Endothelial cell of coronary artery (primary cell): ENCODE data around the gene ERGIC1. TPM values are rescaled to one million over a fixed set of nuclear protein-coding genes. Genes with fewer than 3 reads are reported as not detected.

Source experiments
- total RNA-seq: library from RNA; depleted of rRNA; stranded (reverse); fragments of >200 nt; gene quantifications from 2 replicates; pipeline ENCODE4 v1.2.3, GENCODE V29; 2014

Gene ERGIC1, protein sequence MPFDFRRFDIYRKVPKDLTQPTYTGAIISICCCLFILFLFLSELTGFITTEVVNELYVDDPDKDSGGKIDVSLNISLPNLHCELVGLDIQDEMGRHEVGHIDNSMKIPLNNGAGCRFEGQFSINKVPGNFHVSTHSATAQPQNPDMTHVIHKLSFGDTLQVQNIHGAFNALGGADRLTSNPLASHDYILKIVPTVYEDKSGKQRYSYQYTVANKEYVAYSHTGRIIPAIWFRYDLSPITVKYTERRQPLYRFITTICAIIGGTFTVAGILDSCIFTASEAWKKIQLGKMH
- 76.6 and 138 TPM in 2 replicates for total RNA-seq

DNA sequence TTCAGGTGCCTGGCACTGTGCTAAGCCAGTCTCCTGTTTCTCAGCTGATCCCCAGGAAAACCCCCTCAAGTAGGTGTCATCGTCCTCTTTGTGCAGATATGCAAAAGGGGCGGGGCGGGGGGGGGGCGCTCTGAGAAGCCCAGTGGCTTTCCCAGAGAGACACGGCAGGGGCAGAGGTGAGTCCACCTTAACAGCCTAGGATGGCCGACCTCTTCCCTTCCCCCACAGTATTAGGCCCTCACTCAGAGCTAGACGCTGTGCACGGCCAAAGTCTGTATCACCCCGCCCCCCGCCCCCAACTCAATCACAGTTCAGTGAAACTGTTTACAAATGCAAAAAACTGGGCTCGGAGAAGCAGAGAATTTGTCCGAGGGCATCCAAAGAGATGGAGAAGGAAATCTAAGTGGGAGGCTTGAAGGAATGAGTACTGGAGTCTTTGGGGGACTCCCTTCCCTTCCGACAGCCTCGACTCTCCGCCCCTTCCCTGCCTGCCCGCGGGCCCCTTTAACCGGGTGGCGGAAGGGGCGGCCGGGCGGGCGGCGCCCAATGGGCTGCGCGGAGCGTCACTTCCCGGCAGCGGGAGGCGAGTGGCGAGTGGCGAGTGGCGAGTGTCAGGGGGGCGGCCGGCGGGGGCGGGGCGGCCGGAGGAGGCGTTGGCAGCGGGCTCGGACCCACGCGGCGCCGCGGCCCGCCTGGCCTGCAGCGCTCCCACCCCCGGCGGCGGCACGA is at the start of gene ERGIC1:
Gene ERGIC1, plus strand, starts transcription at position 566 of the 729 bp plus-strand sequence. Its CDS starts 163 bp downstream, at position 729.

DNA sequence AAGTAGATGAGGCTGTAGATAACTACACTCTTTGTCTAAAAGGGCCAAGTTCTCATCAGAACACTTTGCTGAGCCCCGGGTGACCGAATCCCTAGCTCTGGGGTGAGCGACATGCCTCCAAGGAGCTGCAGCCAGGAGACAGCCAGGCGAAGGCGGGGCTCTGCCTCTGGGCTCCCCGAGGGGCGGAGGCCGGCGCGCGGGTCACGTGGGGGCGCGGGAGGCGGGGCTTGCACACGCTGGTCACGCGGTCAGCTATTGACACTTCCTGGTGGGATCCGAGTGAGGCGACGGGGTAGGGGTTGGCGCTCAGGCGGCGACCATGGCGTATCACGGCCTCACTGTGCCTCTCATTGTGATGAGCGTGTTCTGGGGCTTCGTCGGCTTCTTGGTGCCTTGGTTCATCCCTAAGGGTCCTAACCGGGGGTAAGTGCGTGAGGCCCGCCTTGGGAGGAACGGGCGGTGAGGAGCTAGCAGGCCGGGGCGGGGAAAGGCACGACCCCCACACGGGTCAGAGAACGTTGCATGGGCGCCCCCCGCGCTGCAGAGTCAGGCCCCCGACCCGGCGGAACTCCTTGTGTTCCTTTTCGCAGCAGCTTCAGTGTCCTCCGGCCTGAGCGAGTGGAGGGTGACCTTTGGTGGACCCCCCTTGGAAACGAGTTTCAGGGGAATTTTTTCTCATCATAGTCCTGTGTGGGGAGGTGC is 149.6 kb downstream of the ERGIC1 start, which contains the start of gene ATP6V0E1:
Gene ATP6V0E1, plus strand, starts transcription at position 230 of the 702 bp plus-strand sequence. Its CDS starts 90 bp downstream, at position 320.

Other genes with a start within 250 kb of the ERGIC1 start
- 0.36 and 0.94 TPM in 2 replicates for gene NEURL1B, start 193.0 kb upstream of the ERGIC1 start, total RNA-seq
- gene DUSP1, start 63.1 kb upstream of the ERGIC1 start, total RNA-seq: 55.3 and 146 TPM in 2 replicates
- gene RPL26L1, start 125.2 kb downstream of the ERGIC1 start, total RNA-seq: 55.3 and 64.4 TPM in 2 replicates
- 221 and 254 TPM in 2 replicates for gene ATP6V0E1, start 149.5 kb downstream of the ERGIC1 start, total RNA-seq
- 10.6 and 14.9 TPM in 2 replicates for gene CREBRF, start 222.1 kb downstream of the ERGIC1 start, total RNA-seq